HepG2 (cell line): Measurements from ENCODE around the gene PTH1R. TPM values are rescaled to one million over a fixed set of nuclear protein-coding genes. Genes with fewer than 3 reads are reported as not detected.
A peak's percentile ranks its signal among the peaks of the same experiment; 100 is the strongest.

ENCODE experiments used
- ATAC-seq: fragments of 200-7000 bp; cut with Tn5 transposase; 3 replicates; pipeline ENCODE4 v1.9.1; 2020; ENCODE audit warnings: mild to moderate bottlenecking, moderate library complexity
- BruUV-seq: library from RNA; stranded (reverse); fragments of 400-500 nt; replicated peaks from 2 replicates; lab custom pipeline; 2021; lab: Mats Ljungman, UMichigan
- CTCF ChIA-PET: fragments of 300-600 bp; formaldehyde crosslinking; extraction: SDS; loops from one replicate; lab custom pipeline; 2021; ENCODE audit warnings: low total read pairs, inconsistent platforms, low intra/inter-chr PET ratio; lab: Yijun Ruan, JAX
- POLR2A ChIA-PET: fragments of 350-600 bp; sonication (Branson Sonifier 250); formaldehyde crosslinking; loops from one replicate; lab custom pipeline; 2020; ENCODE audit warnings: antibody characterized with exemption, inconsistent platforms; lab: Yijun Ruan, JAX
- DNase-seq: peaks from one replicate; pipeline ENCODE4 v3.0.0-alpha.2; 2015; ENCODE audit warnings: low spot score
- FAIRE-seq: peaks from 3 replicates; lab custom pipeline; 2011; peaks lifted over from hg19 to GRCh38; lab: Jason Lieb, UNC
- H2AFZ ChIP-seq: one replicate; pipeline ENCODE4 v1.6.1; 2011; ENCODE audit warnings: low read length, inconsistent platforms
- H3K27ac ChIP-seq: fragments of 300-600 bp; 3 replicates; pipeline ENCODE4 v1.8.0; 2011; ENCODE audit warnings: mixed run types, mild to moderate bottlenecking, mixed read lengths, low read length, inconsistent platforms; ENCODE audit not compliant: insufficient read depth; ENCODE audit errors: extremely low read length
- H3K27me3 ChIP-seq, 2 experiments: fragments of 200-600 bp in 1 of 2; 2 replicates in 1 of 2; 3 replicates in 1 of 2; pipeline versions ENCODE4 v1.6.0 to v1.8.0; 2011; ENCODE audit warnings: low read length in 2 of 2, mild to moderate bottlenecking in 2 of 2, moderate library complexity in 2 of 2, inconsistent platforms in 1 of 2; ENCODE audit not compliant: insufficient read depth in 2 of 2, control insufficient read depth in 1 of 2
- H3K36me3 ChIP-seq, 2 experiments: fragments of 200-600 bp in 1 of 2; replicated peaks in 1 of 2; 2 replicates in 1 of 2; 3 replicates in 1 of 2; pipeline versions ENCODE4 v1.5.1 to v1.8.0; 2011; ENCODE audit warnings: low read length in 2 of 2, inconsistent platforms in 1 of 2; ENCODE audit not compliant: insufficient read depth in 2 of 2, control insufficient read depth in 1 of 2
- H3K4me1 ChIP-seq: 2 replicates; pipeline ENCODE4 v1.5.1; 2012; ENCODE audit warnings: low read length, inconsistent platforms; ENCODE audit not compliant: insufficient read depth
- H3K4me2 ChIP-seq: 2 replicates; pipeline ENCODE4 v1.6.0; 2011; ENCODE audit warnings: low read depth, low read length, inconsistent platforms
- H3K4me3 ChIP-seq, 3 experiments: fragments of 200-600 bp in 1 of 3; sonication (generic), shearing (Covaris generic) in 1 of 3; replicated peaks in 1 of 3; 2 replicates each; pipeline ENCODE4 v1.5.1; 2011 to 2016; ENCODE audit warnings: low read length in 3 of 3, inconsistent platforms in 2 of 3, low read depth in 2 of 3, mild to moderate bottlenecking in 2 of 3, control low read depth in 1 of 3, mixed read lengths in 1 of 3; ENCODE audit not compliant: insufficient read depth in 1 of 3
- H3K79me2 ChIP-seq: one replicate; pipeline ENCODE4 v1.6.1; 2011; ENCODE audit warnings: low read length, inconsistent platforms; ENCODE audit not compliant: insufficient read depth
- H3K9ac ChIP-seq: 2 replicates; pipeline ENCODE4 v1.6.0; 2011; ENCODE audit warnings: mild to moderate bottlenecking, low read depth, low read length, inconsistent platforms; ENCODE audit not compliant: insufficient read depth
- H3K9me3 ChIP-seq: 2 replicates; pipeline ENCODE4 v1.5.1; 2012; ENCODE audit warnings: mild to moderate bottlenecking, low read length
- H4K20me1 ChIP-seq: 2 replicates; pipeline ENCODE4 v1.6.0; 2011; ENCODE audit warnings: inconsistent platforms, mild to moderate bottlenecking, low read length, moderate library complexity; ENCODE audit not compliant: insufficient read depth
- ATAD3A ChIP-seq: sonication (generic); formaldehyde crosslinking; IDR thresholded peaks from 2 replicates; pipeline ENCODE4 v1.4.0; 2020; ENCODE audit warnings: missing genetic modification reagents
- DPF2 ChIP-seq: sonication (generic); formaldehyde crosslinking; IDR thresholded peaks from 2 replicates; pipeline ENCODE4 v1.4.0; 2020; ENCODE audit warnings: mild to moderate bottlenecking, low read depth, missing genetic modification reagents, borderline replicate concordance
- KDM6A ChIP-seq: IDR thresholded peaks from 2 replicates; pipeline ENCODE4 v1.6.1; 2016; ENCODE audit warnings: low read depth
- MTA3 ChIP-seq: sonication (generic); formaldehyde crosslinking; IDR thresholded peaks from 2 replicates; pipeline ENCODE4 v1.4.0; 2020; ENCODE audit warnings: missing genetic modification reagents
- PAF1 ChIP-seq: IDR thresholded peaks from 2 replicates; pipeline ENCODE4 v1.6.1; 2016; ENCODE audit warnings: missing genetic modification reagents, missing compliant biosample characterization
- POLR2G ChIP-seq: fragments of 200-400 bp; formaldehyde crosslinking; IDR thresholded peaks from 2 replicates; pipeline ENCODE4 v1.6.1; 2018; ENCODE audit warnings: mild to moderate bottlenecking, low read depth, low read length, moderate library complexity
- SMAD1 ChIP-seq: sonication (generic); formaldehyde crosslinking; IDR thresholded peaks from 2 replicates; pipeline ENCODE4 v1.4.0; 2020; ENCODE audit warnings: missing genetic modification reagents, low read depth, mild to moderate bottlenecking, borderline replicate concordance
- SPEN ChIP-seq: sonication (generic); formaldehyde crosslinking; IDR thresholded peaks from 2 replicates; pipeline ENCODE4 v1.5.1; 2020; ENCODE audit warnings: low read depth, mild to moderate bottlenecking, missing genetic modification reagents
- ZBTB3 ChIP-seq: sonication (generic); formaldehyde crosslinking; IDR thresholded peaks from 2 replicates; pipeline ENCODE4 v1.4.0; 2020; ENCODE audit warnings: low read depth, mild to moderate bottlenecking, moderate library complexity, missing genetic modification reagents, borderline replicate concordance
- ZIK1 ChIP-seq: sonication (generic); formaldehyde crosslinking; IDR thresholded peaks from 2 replicates; pipeline ENCODE4 v1.5.0; 2020; ENCODE audit warnings: mild to moderate bottlenecking, low read depth, missing genetic modification reagents, borderline replicate concordance
- ZNF274 ChIP-seq: sonication (generic); formaldehyde crosslinking; IDR thresholded peaks from 2 replicates; pipeline ENCODE4 v1.5.1; 2020; ENCODE audit warnings: mild to moderate bottlenecking, missing genetic modification reagents
- ZNF710 ChIP-seq: sonication (generic); formaldehyde crosslinking; IDR thresholded peaks from 2 replicates; pipeline ENCODE4 v1.5.0; 2020; ENCODE audit warnings: mild to moderate bottlenecking, missing genetic modification reagents, borderline replicate concordance
- ZNF724P ChIP-seq: sonication (generic); formaldehyde crosslinking; IDR thresholded peaks from 2 replicates; pipeline ENCODE4 v1.8.0; 2022; ENCODE audit warnings: missing genetic modification reagents, borderline replicate concordance
- WGBS: methylation state at CpG from one replicate; pipeline ENCODE4 v1.1.6; 2017; ENCODE audit warnings: low lambda C conversion rate; 5-methylcytosine and 5-hydroxymethylcytosine counted together
- in situ Hi-C: cut with HindIII; loops from 2 replicates; pipeline ENCODE4 v1.10.0; 2017; ENCODE audit warnings: low pct_unique_long_range_greater_than_20kb; ENCODE audit not compliant: extremely low pct_ligation_motif_present
- intact Hi-C: fragments of 100-400 bp; cut with micrococcal nuclease; formaldehyde crosslinking; loops from one replicate; pipeline ENCODE4 v1.10.0; 2022; ENCODE audit not compliant: unreplicated experiment
- polyA plus RNA-seq, 8 experiments: library from polyadenylated mRNA; depleted of rRNA in 3 of 8; stranded (reverse) in 7 of 8; unstranded in 1 of 8; fragments of >200 nt; fragmentation: Illumina TruSeq in 4 of 8; extraction: Trizol in 4 of 8; gene quantifications; 2 replicates each; pipeline versions ENCODE4 v1.2.1 to v1.2.3, GENCODE V29; 2011 to 2016; ENCODE audit warnings: low read depth in 4 of 8, missing spikeins in 1 of 8, mixed read lengths in 1 of 8; ENCODE audit not compliant: insufficient read depth in 1 of 8
- total RNA-seq, 5 experiments: library from RNA; depleted of rRNA; stranded (reverse); fragments of >200 nt; fragmentation: Illumina TruSeq; extraction: Trizol; gene quantifications; 2 replicates each; pipeline ENCODE4 v1.2.3, GENCODE V29; 2016; ENCODE audit warnings: low read depth in 1 of 5

PTH1R gene
- total and polyA plus RNA-seq, 2 of the 13 experiments (the other 11 are each of a cell fraction or from before 2014, with no cell fraction given): not detected

- H4K20me1 ChIP-seq: no peaks in the 10 kb centered on the region
- DNase-seq (no peak), FAIRE-seq (no peak), ATAC-seq (no peak)
- in situ Hi-C loops (no loop called here), intact Hi-C loops (no loop called here)
- H3K4me3 ChIP-seq: no peak overlapping the region
- H2AFZ ChIP-seq: no peak overlapping the region
- ChIA-PET CTCF (no interaction called here), POLR2A (interaction anchor here (0.7 kb wide), 1 partner anchor 60 kb away, joined by 3 read pairs; no protein-coding TSS in a partner anchor)
- H3K27me3 ChIP-seq: no peaks in the 10 kb centered on the region
- H3K4me2 ChIP-seq: no peak overlapping the region
- 87% methylated on average over 3 of the region's 3 CpGs for WGBS
- no peaks in the 10 kb centered on the region; the same call in 1 of the 2 replicates for H3K9me3 ChIP-seq
- H3K36me3 ChIP-seq: peaks cover 21 to 50% of the 10 kb centered on the region in 2 experiments
- TF ChIP-seq KDM6A (CRISPR knock-in tag) (no peak), POLR2G (0 out of 2 replicates have a peak, but pooled peaks have one; percentile 24), SMAD1 (CRISPR knock-in tag) (no peak), ZIK1 (CRISPR knock-in tag) (no peak)
- no peak overlapping the region for H3K9ac ChIP-seq
- H3K4me1 ChIP-seq: 0 out of 2 replicates have a peak, but pooled peaks cover 5% of the 10 kb centered on the region
- no peaks in the 10 kb centered on the region for H3K79me2 ChIP-seq
- BruUV-seq: no TSS peak
- H3K27ac ChIP-seq: no peak overlapping the region
Observed at GRCh38 chr3:46917257-46917656, 39.7 kb downstream of the PTH1R start.

- H3K9ac ChIP-seq: no peak overlapping the region
- intact Hi-C loops: no loop called here
- DNase-seq (no peak), FAIRE-seq (no peak), ATAC-seq (no peak)
- 96% methylated on average over 1 of the region's 1 CpG for WGBS
- H3K36me3 ChIP-seq: peaks cover 30 to 59% of the 10 kb centered on the region in 2 experiments
- ChIA-PET CTCF (no interaction called here), POLR2A (no interaction called here)
- no peaks in the 10 kb centered on the region; the same call in 1 of the 2 replicates for H4K20me1 ChIP-seq
- no peak overlapping the region for H3K4me3 ChIP-seq
- no peaks in the 10 kb centered on the region for H3K27me3 ChIP-seq
- H2AFZ ChIP-seq: no peak overlapping the region
- no peak overlapping the region for H3K27ac ChIP-seq
- no peak overlapping the region for H3K4me2 ChIP-seq
- H3K4me1 ChIP-seq: 0 out of 2 replicates have a peak, but pooled peaks cover 5% of the 10 kb centered on the region
- no peaks in the 10 kb centered on the region; the same call in 1 of the 2 replicates for H3K9me3 ChIP-seq
- in situ Hi-C loops: no loop called here
- TF ChIP-seq ZNF724P (CRISPR knock-in tag) (no peak), ZNF710 (CRISPR knock-in tag) (no peak), SPEN (CRISPR knock-in tag) (no peak), ZBTB3 (CRISPR knock-in tag) (no peak), PAF1 (CRISPR knock-in tag) (no peak), ZNF274 (CRISPR knock-in tag) (no peak), DPF2 (CRISPR knock-in tag) (no peak), ATAD3A (CRISPR knock-in tag) (no peak), MTA3 (no peak)
- BruUV-seq: no TSS peak
- H3K79me2 ChIP-seq: no peaks in the 10 kb centered on the region
Observed at GRCh38 chr3:46918202-46918601, 40.7 kb downstream of the PTH1R start.
